ENCODE results near the gene ALDOB. TPM values are rescaled to one million over a fixed set of nuclear protein-coding genes. Genes with fewer than 3 reads are reported as not detected.

ALDOB gene
- total and polyA plus RNA-seq, 2 donors (not counting 3 experiments of a cell fraction or from before 2014, with no cell fraction given): not detected

GRCh38 chr9:101383361-101383760 is 52.2 kb downstream of the ALDOB start:
- CTCF ChIA-PET: interaction anchor here (0.9 to 1.9 kb wide), 3 partner anchors 10 to 262 kb away, joined by 3 to 7 read pairs (median 3); partner anchors contain the start of genes MRPL50 and ZNF189
- no peak overlapping the region for H3K4me3 ChIP-seq (replicated peaks in 1 of 3; ENCODE audit: insufficient read depth in 1 of 3, low read depth in 1 of 3, low read length in 3 of 3)

More at GRCh38 chr9:101383361-101383760, 52.2 kb downstream of the ALDOB start:
- Histone ChIP-seq H3K79me2 (ENCODE audit: control insufficient read depth, insufficient read depth, low read length) (no peaks in the 10 kb centered on the region), H3K27me3 (ENCODE audit: control insufficient read depth in 2 of 2, insufficient read depth in 2 of 2, low read length in 2 of 2) (no peaks in the 10 kb centered on the region), H4K20me1 (replicated peaks; ENCODE audit: control insufficient read depth, extremely low read depth, insufficient read depth, low read length) (peaks cover 3% of the 10 kb centered on the region), H3K36me3 (ENCODE audit: control insufficient read depth in 2 of 2, extremely low read depth in 1 of 2, insufficient read depth in 2 of 2, low read length in 2 of 2) (no peaks in the 10 kb centered on the region), H3K4me1 (ENCODE audit: control insufficient read depth, extremely low read depth, insufficient read depth, low read length) (no peaks in the 10 kb centered on the region), H3K27ac (ENCODE audit: insufficient read depth, low read depth, low read length) (no peak overlapping the region), H3K9me3 (replicated peaks; ENCODE audit: control insufficient read depth, insufficient read depth, low read length) (no peaks in the 10 kb centered on the region), H2AFZ (ENCODE audit: low read depth, low read length) (no peak overlapping the region), H3K9me1 (replicated peaks; ENCODE audit: control insufficient read depth, extremely low read depth, insufficient read depth, low read length) (no peaks in the 10 kb centered on the region), H3K4me2 (ENCODE audit: insufficient read depth, low read length) (no peak overlapping the region), H3K9ac (replicated peaks; ENCODE audit: extremely low read depth, insufficient read depth, low read length) (no peak overlapping the region)
- POLR2A ChIA-PET: no interaction called here
- dilution Hi-C loops (cut with MboI; ENCODE audit: extremely low pct_ligation_motif_present, low sequenced_read_pairs) (no loop called here), intact Hi-C loops (cut with micrococcal nuclease) (no loop called here)
- TF ChIP-seq POLR2A (IDR thresholded peaks at IDR 0.05; ENCODE audit: low read depth, low read length) (no peak), POLR2AphosphoS5 (IDR thresholded peaks at IDR 0.05; ENCODE audit: insufficient read depth, low read depth, low read length) (no peak), FOS (IDR thresholded peaks at IDR 0.05; ENCODE audit: borderline replicate concordance, insufficient read depth, low read length) (no peak), EZH2 (IDR thresholded peaks at IDR 0.05; ENCODE audit: borderline replicate concordance, low read depth, low read length, severe bottlenecking) (no peak), MYC (IDR thresholded peaks at IDR 0.05; ENCODE audit: low read depth, low read length) (no peak), GATA2 (IDR thresholded peaks at IDR 0.05; ENCODE audit: insufficient read depth, insufficient read length, low read depth, low read length) (no peak), MAX (IDR thresholded peaks at IDR 0.05; ENCODE audit: insufficient read depth, insufficient read length) (no peak), CTCF (IDR thresholded peaks at IDR 0.05; ENCODE audit: extremely low read depth in 1 of 2, insufficient read depth in 1 of 2, low read depth in 1 of 2, low read length in 2 of 2) (no peak), JUN (IDR thresholded peaks at IDR 0.05; ENCODE audit: borderline replicate concordance, insufficient read depth, insufficient read length, low read depth) (no peak)
- FAIRE-seq (no peak), DNase-seq (ENCODE audit: low read depth, low spot score) (no peak)
- no TSS peak for BruUV-seq (replicated peaks)
